ENCODE results near the gene THAP5. TPM values are rescaled to one million over a fixed set of nuclear protein-coding genes. Genes with fewer than 3 reads are reported as not detected.
"Not testable (repeated sequence)": the region's sequence is repeated elsewhere in the genome, so short reads cannot be mapped to it uniquely, and the experiment has no call there.

The THAP5 gene
- total and polyA plus RNA-seq, 3 donors from 2014 or later = 29.7 to 48.1 (median 29.9) TPM

- intact Hi-C loops (cut with DNase I; ENCODE audit: low total_unique reads) = no loop called here
- WGBS, 2 donors = 71 to 73% methylated on average over 2 of the region's 2 CpGs
- H3K36me3 ChIP-seq (ENCODE audit: low read depth, missing control alignments) = no peaks in the 10 kb centered on the region
- H3K4me3 ChIP-seq = no peak overlapping the region
- H3K4me1 ChIP-seq = no peaks in the 10 kb centered on the region
- no peaks in the 10 kb centered on the region for H3K27me3 ChIP-seq
- no peak for DNase-seq
- TF ChIP-seq POLR2A (IDR thresholded peaks at IDR 0.05) (no peak), CTCF (IDR thresholded peaks at IDR 0.05) (no peak)
- H3K27ac ChIP-seq = no peak overlapping the region
- no peaks in the 10 kb centered on the region for H3K9me3 ChIP-seq
Measured at GRCh38 chr7:108541478-108541877, 28.0 kb downstream of the THAP5 start.

GRCh38 chr7:108538685-108539084, 30.8 kb downstream of the THAP5 start:
- 92 to 94% methylated on average over 3 to 4 of the region's 4 CpGs for WGBS, 2 donors

GRCh38 chr7:108538236-108538635, 31.3 kb downstream of the THAP5 start:
- H3K27ac ChIP-seq; H3K4me1 ChIP-seq; DNase-seq; H3K36me3 ChIP-seq (ENCODE audit: low read depth, missing control alignments); H3K4me3 ChIP-seq; H3K9me3 ChIP-seq; H3K27me3 ChIP-seq; intact Hi-C loops (cut with DNase I; ENCODE audit: low total_unique reads): not testable (repeated sequence)
- 79 to 85% methylated on average over 2 of the region's 2 CpGs for WGBS, 2 donors

More at GRCh38 chr7:108538685-108539084, 30.8 kb downstream of the THAP5 start:
- H3K27ac ChIP-seq; H3K27me3 ChIP-seq; H3K9me3 ChIP-seq; H3K36me3 ChIP-seq (ENCODE audit: low read depth, missing control alignments); DNase-seq; H3K4me3 ChIP-seq; intact Hi-C loops (cut with DNase I; ENCODE audit: low total_unique reads); H3K4me1 ChIP-seq: not testable (repeated sequence)

- intact Hi-C loops (cut with DNase I; ENCODE audit: low total_unique reads) = no loop called here
- TF ChIP-seq CTCF (IDR thresholded peaks at IDR 0.05) = no peak
- Histone ChIP-seq H3K27ac (no peak overlapping the region), H3K36me3 (ENCODE audit: low read depth, missing control alignments) (no peaks in the 10 kb centered on the region), H3K9me3 (no peaks in the 10 kb centered on the region), H3K27me3 (no peaks in the 10 kb centered on the region), H3K4me3 (no peak overlapping the region), H3K4me1 (no peaks in the 10 kb centered on the region)
- no peak for DNase-seq
- 75 to 83% methylated on average over 2 of the region's 2 CpGs for WGBS, 2 donors
Measured at GRCh38 chr7:108537229-108537628, 32.3 kb downstream of the THAP5 start.

GRCh38 chr7:108535744-108536143, 33.8 kb downstream of the THAP5 start:
- intact Hi-C loops (cut with DNase I; ENCODE audit: low total_unique reads) = no loop called here
- H3K36me3 ChIP-seq (ENCODE audit: low read depth, missing control alignments) = no peaks in the 10 kb centered on the region
- TF ChIP-seq CTCF (IDR thresholded peaks at IDR 0.05) (no peak), POLR2A (IDR thresholded peaks at IDR 0.05) (no peak)
- 49 to 67% methylated on average over 1 of the region's 1 CpG for WGBS, 2 donors
- H3K9me3 ChIP-seq = no peaks in the 10 kb centered on the region
- no peaks in the 10 kb centered on the region for H3K4me1 ChIP-seq
- no peak overlapping the region for H3K4me3 ChIP-seq
- no peak for DNase-seq
- H3K27ac ChIP-seq = no peak overlapping the region
- H3K27me3 ChIP-seq = no peaks in the 10 kb centered on the region

- Histone ChIP-seq H3K27ac (no peak overlapping the region), H3K27me3 (no peaks in the 10 kb centered on the region), H3K4me3 (no peak overlapping the region), H3K36me3 (ENCODE audit: low read depth, missing control alignments) (no peaks in the 10 kb centered on the region), H3K9me3 (no peaks in the 10 kb centered on the region), H3K4me1 (no peaks in the 10 kb centered on the region)
- DNase-seq = no peak
- intact Hi-C loops (cut with DNase I; ENCODE audit: low total_unique reads) = no loop called here
- TF ChIP-seq POLR2A (IDR thresholded peaks at IDR 0.05) (no peak), CTCF (IDR thresholded peaks at IDR 0.05) (no peak)
- WGBS, 2 donors = 75 to 93% methylated on average over 5 of the region's 5 CpGs
Measured at GRCh38 chr7:108535257-108535656, 34.2 kb downstream of the THAP5 start.
